Measurements from ENCODE around the gene COL5A1. TPM values are rescaled to one million over a fixed set of nuclear protein-coding genes. Genes with fewer than 3 reads are reported as not detected.
"Not testable (repeated sequence)": the region's sequence is repeated elsewhere in the genome, so short reads cannot be mapped to it uniquely, and the experiment has no call there.

The COL5A1 gene
- total RNA-seq, 1 donor from 2014 or later: 18.7 TPM

GRCh38 chr9:134855900-134856377 is 214.3 kb downstream of the COL5A1 start:
- intact Hi-C loops (cut with DNase I): no loop called here
- no peak for ATAC-seq
- no peak for DNase-seq (ENCODE audit: missing footprints)

- intact Hi-C loops (cut with DNase I); ATAC-seq; DNase-seq (ENCODE audit: missing footprints): not testable (repeated sequence)
These were observed 215.8 kb downstream of the COL5A1 start for GRCh38 chr9:134857451-134857850.

- ATAC-seq: no peak
- no peak for DNase-seq (ENCODE audit: missing footprints)
- intact Hi-C loops (cut with DNase I): no loop called here
These were observed 216.6 kb downstream of the COL5A1 start for GRCh38 chr9:134858051-134858841.

- ATAC-seq (no peak), DNase-seq (ENCODE audit: missing footprints) (no peak)
- intact Hi-C loops (cut with DNase I): no loop called here
These were observed 218.9 kb downstream of the COL5A1 start for GRCh38 chr9:134860510-134860909.

- intact Hi-C loops (cut with DNase I): no loop called here
- DNase-seq (ENCODE audit: missing footprints): no peak
- ATAC-seq: no peak
These were observed 220.2 kb downstream of the COL5A1 start for GRCh38 chr9:134861595-134862334.

GRCh38 chr9:134863306-134863902 is 221.8 kb downstream of the COL5A1 start:
- ATAC-seq (no peak), DNase-seq (ENCODE audit: missing footprints) (no peak)
- intact Hi-C loops (cut with DNase I): no loop called here

- DNase-seq (ENCODE audit: missing footprints): no peak
- intact Hi-C loops (cut with DNase I): no loop called here
- ATAC-seq: peak; percentile 87
These were observed 222.6 kb downstream of the COL5A1 start for GRCh38 chr9:134863941-134864820.

- intact Hi-C loops (cut with DNase I): no loop called here
- ATAC-seq: no peak
- DNase-seq (ENCODE audit: missing footprints): no peak
These were observed 223.2 kb downstream of the COL5A1 start for GRCh38 chr9:134864821-134865190.

- intact Hi-C loops (cut with DNase I): no loop called here
- ATAC-seq (no peak), DNase-seq (ENCODE audit: missing footprints) (no peak)
These were observed 226.5 kb downstream of the COL5A1 start for GRCh38 chr9:134867917-134868750.

- intact Hi-C loops (cut with DNase I): no loop called here
- DNase-seq (ENCODE audit: missing footprints) (no peak), ATAC-seq (no peak)
These were observed 227.3 kb downstream of the COL5A1 start for GRCh38 chr9:134868751-134869553.

- ATAC-seq: no peak
- DNase-seq (ENCODE audit: missing footprints): no peak
- intact Hi-C loops (cut with DNase I): no loop called here
These were observed 228.1 kb downstream of the COL5A1 start for GRCh38 chr9:134869554-134870300.

GRCh38 chr9:134870301-134870694 is 228.7 kb downstream of the COL5A1 start:
- ATAC-seq (no peak), DNase-seq (ENCODE audit: missing footprints) (no peak)
- intact Hi-C loops (cut with DNase I): no loop called here

- ATAC-seq (no peak), DNase-seq (ENCODE audit: missing footprints) (peak; percentile 45)
- intact Hi-C loops (cut with DNase I): no loop called here
These were observed 229.4 kb downstream of the COL5A1 start for GRCh38 chr9:134870746-134871662.

GRCh38 chr9:134871697-134872340 is 230.2 kb downstream of the COL5A1 start:
- ATAC-seq (peak; percentile 71), DNase-seq (ENCODE audit: missing footprints) (no peak)
- intact Hi-C loops (cut with DNase I): no loop called here
